ENCODE results near the gene TBC1D17. TPM values are rescaled to one million over a fixed set of nuclear protein-coding genes. Genes with fewer than 3 reads are reported as not detected.

The TBC1D17 gene
- total and polyA plus RNA-seq, 11 donors = 30.1 to 54.8 (median 38.1) TPM

- WGBS, 4 donors = 81 to 91% (median 88%) methylated on average over 4 of the region's 4 CpGs
- intact Hi-C loops (cut with DNase I) = loop anchor here in 3 of 10 donors (5.0 kb wide), 4 partner anchors 52 to 378 kb away; partner anchors contain the start of genes ADM5 (in 1 of the 3), AP2A1 (in 1 of the 3), ATF5 (in 1 of the 3) and NUP62 (in 1 of the 3)
- ATAC-seq (no peak), DNase-seq (no peak)
- Histone ChIP-seq H3K9me3 (no peaks in the 10 kb centered on the region), H3K4me1 (peaks cover 2 to 39% (median 25%) of the 10 kb centered on the region in 12 donors), H3K27me3 (no peaks in the 10 kb centered on the region), H3K4me3 (peak overlapping the region in 10 of 12 donors; percentile 72 to 98 (median 84)), H3K36me3 (peaks cover 0 to 39% (median 18%) of the 10 kb centered on the region in 9 donors), H3K27ac (peak overlapping the region in 8 of 12 donors; percentile 96 to 100 (median 98))
- TF ChIP-seq POLR2A (IDR thresholded peaks at IDR 0.05) (no peak), CTCF (IDR thresholded peaks at IDR 0.05) (no peak)
Measured at GRCh38 chr19:49875177-49875576, 2.3 kb upstream of the TBC1D17 start.

GRCh38 chr19:49875857-49876421, 1.6 kb upstream of the TBC1D17 start:
- intact Hi-C loops (cut with DNase I) = loop anchor here in 6 of 10 donors (2.0 to 5.0 kb wide), 9 partner anchors 51 to 423 kb away; partner anchors contain the start of genes AP2A1 (in 3 of the 6), ADM5 (in 1 of the 6), ALDH16A1 (in 1 of the 6) and ATF5 (in 1 of the 6)
- ATAC-seq (peak in 2 of 4 donors; percentile 9 to 13), DNase-seq (peak; percentile 69 to 86 (median 78))
- peaks cover 0 to 31% (median 19%) of the 10 kb centered on the region in 12 donors for H3K4me1 ChIP-seq
- no peak for TF ChIP-seq POLR2A (IDR thresholded peaks at IDR 0.05)
- TF ChIP-seq CTCF (IDR thresholded peaks at IDR 0.05) = no peak
- peak overlapping the region; percentile 72 to 99 (median 87) for H3K4me3 ChIP-seq
- H3K27me3 ChIP-seq = no peaks in the 10 kb centered on the region
- peak overlapping the region; percentile 96 to 100 (median 98) for H3K27ac ChIP-seq
- peaks cover 2 to 44% (median 25%) of the 10 kb centered on the region in 9 donors for H3K36me3 ChIP-seq
- WGBS, 4 donors = 0 to 1% (median 0%) methylated on average over 8 to 28 of the region's 28 CpGs
- H3K9me3 ChIP-seq = no peaks in the 10 kb centered on the region

GRCh38 chr19:49876422-49877019, 981 bp upstream of the TBC1D17 start:
- WGBS, 4 donors = 0 to 1% (median 0%) methylated on average over 21 to 46 of the region's 46 CpGs
- TF ChIP-seq POLR2A (IDR thresholded peaks at IDR 0.05) (peak in 1 of 2 donors; percentile 54), CTCF (IDR thresholded peaks at IDR 0.05) (no peak)
- no peaks in the 10 kb centered on the region for H3K9me3 ChIP-seq
- peaks cover 0 to 31% (median 19%) of the 10 kb centered on the region in 12 donors for H3K4me1 ChIP-seq
- peak overlapping the region; percentile 96 to 100 (median 98) for H3K27ac ChIP-seq
- H3K27me3 ChIP-seq = no peaks in the 10 kb centered on the region
- H3K36me3 ChIP-seq = peaks cover 2 to 44% (median 31%) of the 10 kb centered on the region in 9 donors
- ATAC-seq = peak; percentile 79 to 84 (median 80)
- peak; percentile 98 to 99 (median 98) for DNase-seq
- H3K4me3 ChIP-seq = peak overlapping the region; percentile 72 to 99 (median 87)
- intact Hi-C loops (cut with DNase I) = loop anchor here in 6 of 10 donors (1.0 to 5.0 kb wide), 10 partner anchors 51 to 424 kb away; partner anchors contain the start of genes AP2A1 (in 3 of the 6), FUZ (in 3 of the 6), ADM5 (in 1 of the 6) and ALDH16A1 (in 1 of the 6)

All from heart left ventricle (tissue), 16 donors.